ENCODE results near the gene MUC5B.

- TF ChIP-seq CTCF (IDR thresholded peaks at IDR 0.05): no peak
- no peak for TF ChIP-seq POLR2A (IDR thresholded peaks at IDR 0.05)
- TF ChIP-seq POLR2AphosphoS5 (IDR thresholded peaks at IDR 0.05): no peak
These were observed 14.8 kb upstream of the MUC5B start for GRCh38 chr11:1208144-1208393.
